ENCODE results near the gene MGA. TPM values are rescaled to one million over a fixed set of nuclear protein-coding genes. Genes with fewer than 3 reads are reported as not detected.

MGA gene
- 61.8 TPM for total RNA-seq

GRCh38 chr15:41660235-41661077 is at the start of gene MGA:
Gene MGA (plus strand): TSS chr15:41660405.
- H3K4me3 ChIP-seq (ENCODE audit: low read length), result peak within 1 kb of the TSS; percentile 42
- H3K4me1 ChIP-seq (ENCODE audit: insufficient read depth, low read length), result peaks cover 33% of the 10 kb centered on the region
- H3K9me3 ChIP-seq (ENCODE audit: low read depth, low read length), result no peaks in the 10 kb centered on the region

DNA sequence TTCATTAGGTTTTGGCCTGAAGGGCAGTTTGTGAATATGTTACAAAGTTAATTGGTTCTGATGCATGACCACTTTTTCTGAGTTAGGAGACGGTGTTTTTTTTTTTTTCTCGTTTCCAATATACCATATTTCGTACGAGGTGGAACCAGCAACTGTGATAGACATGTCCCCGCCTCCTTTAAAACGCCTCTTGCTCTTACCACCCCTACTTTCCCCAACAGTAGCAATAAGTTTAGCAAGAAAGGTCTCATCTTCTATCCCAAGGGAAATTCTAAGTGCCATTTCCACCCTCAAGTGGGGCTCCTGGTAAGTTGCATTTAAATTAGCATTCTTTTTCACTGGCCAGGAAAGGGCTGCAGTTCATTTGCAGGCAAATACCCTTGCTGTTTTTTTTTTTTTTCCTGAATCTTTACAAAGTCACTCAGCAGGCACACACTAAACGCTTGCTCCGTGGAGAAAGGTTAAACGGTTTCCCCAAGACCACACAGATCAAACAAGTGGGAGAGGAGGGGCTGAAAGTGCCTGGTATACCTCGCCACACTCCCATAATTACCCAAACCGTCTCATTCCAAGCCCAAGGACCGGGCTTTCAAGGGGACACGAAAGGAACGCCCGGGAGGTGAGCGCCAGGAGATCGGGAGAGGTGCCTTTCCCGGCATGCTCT is 39.5 kb upstream of the MGA start:
- H3K4me3 ChIP-seq (ENCODE audit: low read length), result peak overlapping the region; percentile 38
- peaks cover 13% of the 10 kb centered on the region for H3K4me1 ChIP-seq (ENCODE audit: insufficient read depth, low read length)
- no peaks in the 10 kb centered on the region for H3K27me3 ChIP-seq (ENCODE audit: insufficient read depth, low read length)
- no peaks in the 10 kb centered on the region for H3K9me3 ChIP-seq (ENCODE audit: low read depth, low read length)

More at GRCh38 chr15:41660235-41661077, at the start of gene MGA:
- H3K27me3 ChIP-seq (ENCODE audit: insufficient read depth, low read length), result no peaks in the 10 kb centered on the region

GRCh38 chr15:41621200-41622193 is 38.7 kb upstream of the MGA start:
- Histone ChIP-seq H3K9me3 (ENCODE audit: low read depth, low read length) (no peaks in the 10 kb centered on the region), H3K4me1 (ENCODE audit: insufficient read depth, low read length) (peaks cover 13% of the 10 kb centered on the region), H3K4me3 (ENCODE audit: low read length) (peak overlapping the region; percentile 38), H3K27me3 (ENCODE audit: insufficient read depth, low read length) (no peaks in the 10 kb centered on the region)

GRCh38 chr15:41622901-41623300 is 37.3 kb upstream of the MGA start:
- H3K4me1 ChIP-seq (ENCODE audit: insufficient read depth, low read length), result peaks cover 13% of the 10 kb centered on the region
- H3K9me3 ChIP-seq (ENCODE audit: low read depth, low read length), result no peaks in the 10 kb centered on the region
- no peaks in the 10 kb centered on the region for H3K27me3 ChIP-seq (ENCODE audit: insufficient read depth, low read length)
- no peak overlapping the region for H3K4me3 ChIP-seq (ENCODE audit: low read length)

DNA sequence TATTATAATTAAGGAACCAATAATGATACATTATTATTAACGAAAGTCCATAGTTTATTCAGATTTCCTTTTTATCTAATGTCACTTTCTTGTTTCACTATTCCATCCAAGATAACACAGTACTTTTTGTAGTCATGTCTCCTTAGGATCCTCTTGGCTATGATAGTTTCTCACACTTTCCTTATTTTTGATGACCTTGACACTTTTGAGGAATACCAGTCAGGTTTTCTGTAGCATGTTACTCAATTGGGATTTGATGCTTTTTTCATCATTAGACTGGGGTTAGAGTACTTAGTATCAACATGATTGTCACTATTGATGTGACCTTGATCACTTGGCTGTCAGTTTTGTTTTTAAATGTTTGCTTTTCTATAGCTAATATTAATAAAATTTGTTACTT is 33.0 kb upstream of the MGA start:
- H3K9me3 ChIP-seq (ENCODE audit: low read depth, low read length), result no peaks in the 10 kb centered on the region
- no peaks in the 10 kb centered on the region for H3K27me3 ChIP-seq (ENCODE audit: insufficient read depth, low read length)
- H3K4me1 ChIP-seq (ENCODE audit: insufficient read depth, low read length), result peaks cover 3% of the 10 kb centered on the region
- H3K4me3 ChIP-seq (ENCODE audit: low read length), result no peak overlapping the region

- Histone ChIP-seq H3K27me3 (ENCODE audit: insufficient read depth, low read length) (no peaks in the 10 kb centered on the region), H3K9me3 (ENCODE audit: low read depth, low read length) (no peaks in the 10 kb centered on the region), H3K4me1 (ENCODE audit: insufficient read depth, low read length) (peaks cover 13% of the 10 kb centered on the region), H3K4me3 (ENCODE audit: low read length) (no peak overlapping the region)
Observed at GRCh38 chr15:41629463-41629862, 30.7 kb upstream of the MGA start.

DNA sequence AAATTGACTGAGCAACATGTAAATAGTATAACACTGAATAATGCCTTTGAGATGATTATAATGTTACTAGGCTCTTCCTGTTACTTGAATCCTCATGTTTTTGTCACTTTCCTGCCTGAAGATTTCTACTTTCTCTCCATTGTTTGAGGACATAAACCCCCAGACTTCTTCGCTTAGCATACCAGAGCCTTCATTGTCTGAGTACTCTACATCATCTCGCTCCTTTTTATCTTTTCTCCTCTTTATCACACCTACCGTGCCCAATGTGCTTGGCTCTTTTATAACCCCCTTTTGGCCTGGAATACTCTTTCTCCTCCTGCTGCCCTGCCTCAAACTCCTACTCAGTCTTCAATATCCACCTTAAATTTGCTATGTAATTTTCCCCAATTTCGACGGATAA is 30.3 kb upstream of the MGA start:
- Histone ChIP-seq H3K4me1 (ENCODE audit: insufficient read depth, low read length) (peaks cover 13% of the 10 kb centered on the region), H3K4me3 (ENCODE audit: low read length) (no peak overlapping the region), H3K9me3 (ENCODE audit: low read depth, low read length) (no peaks in the 10 kb centered on the region), H3K27me3 (ENCODE audit: insufficient read depth, low read length) (no peaks in the 10 kb centered on the region)

- Histone ChIP-seq H3K27me3 (ENCODE audit: insufficient read depth, low read length) (no peaks in the 10 kb centered on the region), H3K4me3 (ENCODE audit: low read length) (no peak overlapping the region)
Observed at GRCh38 chr15:41630616-41631217, 29.5 kb upstream of the MGA start.

DNA sequence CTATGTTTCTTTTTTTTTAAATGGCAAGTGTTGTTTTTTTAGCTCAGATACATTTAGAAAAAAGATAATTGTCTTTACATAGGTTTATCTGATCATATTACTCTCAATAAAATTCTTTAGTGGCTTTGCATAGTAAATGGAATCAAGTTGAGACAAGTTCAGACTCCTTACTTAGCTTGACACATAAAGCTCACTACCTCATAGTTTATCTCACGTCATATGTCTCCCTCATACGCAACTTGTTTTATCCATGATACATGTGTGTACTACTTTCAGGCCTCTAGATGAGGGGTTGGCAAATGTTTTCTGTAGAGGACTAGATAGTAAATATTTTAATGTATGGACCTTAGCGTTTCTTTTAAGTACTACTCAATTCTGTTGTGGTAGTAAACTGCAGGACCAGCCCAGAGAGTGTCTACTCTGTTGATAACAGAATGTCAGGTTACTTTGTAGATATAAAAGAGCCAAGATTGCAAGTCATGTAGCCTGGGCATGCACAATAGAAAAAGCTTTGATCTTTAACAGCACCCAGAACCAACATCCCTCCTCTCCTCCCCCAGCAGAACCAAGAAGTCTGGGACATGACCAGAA is 28.2 kb upstream of the MGA start:
- H3K4me3 ChIP-seq (ENCODE audit: low read length), result no peak overlapping the region
- H3K4me1 ChIP-seq (ENCODE audit: insufficient read depth, low read length), result peaks cover 13% of the 10 kb centered on the region
- no peaks in the 10 kb centered on the region for H3K9me3 ChIP-seq (ENCODE audit: low read depth, low read length)
- no peaks in the 10 kb centered on the region for H3K27me3 ChIP-seq (ENCODE audit: insufficient read depth, low read length)

More at GRCh38 chr15:41630616-41631217, 29.5 kb upstream of the MGA start:
- Histone ChIP-seq H3K4me1 (ENCODE audit: insufficient read depth, low read length) (peaks cover 13% of the 10 kb centered on the region), H3K9me3 (ENCODE audit: low read depth, low read length) (no peaks in the 10 kb centered on the region)

DNA sequence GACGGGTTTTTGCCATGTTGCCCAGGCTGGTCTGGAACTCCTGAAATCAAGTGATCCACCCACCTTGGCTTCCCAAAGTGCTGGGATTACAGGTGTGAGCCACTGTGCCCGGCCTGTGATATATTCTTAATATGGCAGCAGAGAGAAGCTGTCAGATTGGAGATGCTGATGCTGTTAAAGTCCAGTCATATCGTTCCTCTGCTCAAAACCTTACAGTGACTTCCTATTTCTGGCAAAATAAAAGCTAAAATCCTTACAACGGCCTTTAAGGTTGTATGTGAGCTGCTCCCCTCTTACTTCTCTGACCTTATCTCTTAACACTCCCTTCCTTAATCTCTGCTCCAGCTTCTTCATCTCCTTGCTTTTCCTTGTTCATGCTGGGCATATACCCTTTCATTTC is 26.6 kb upstream of the MGA start:
- no peaks in the 10 kb centered on the region for H3K27me3 ChIP-seq (ENCODE audit: insufficient read depth, low read length)
- H3K9me3 ChIP-seq (ENCODE audit: low read depth, low read length), result no peaks in the 10 kb centered on the region
- peaks cover 13% of the 10 kb centered on the region for H3K4me1 ChIP-seq (ENCODE audit: insufficient read depth, low read length)
- H3K4me3 ChIP-seq (ENCODE audit: low read length), result no peak overlapping the region

DNA sequence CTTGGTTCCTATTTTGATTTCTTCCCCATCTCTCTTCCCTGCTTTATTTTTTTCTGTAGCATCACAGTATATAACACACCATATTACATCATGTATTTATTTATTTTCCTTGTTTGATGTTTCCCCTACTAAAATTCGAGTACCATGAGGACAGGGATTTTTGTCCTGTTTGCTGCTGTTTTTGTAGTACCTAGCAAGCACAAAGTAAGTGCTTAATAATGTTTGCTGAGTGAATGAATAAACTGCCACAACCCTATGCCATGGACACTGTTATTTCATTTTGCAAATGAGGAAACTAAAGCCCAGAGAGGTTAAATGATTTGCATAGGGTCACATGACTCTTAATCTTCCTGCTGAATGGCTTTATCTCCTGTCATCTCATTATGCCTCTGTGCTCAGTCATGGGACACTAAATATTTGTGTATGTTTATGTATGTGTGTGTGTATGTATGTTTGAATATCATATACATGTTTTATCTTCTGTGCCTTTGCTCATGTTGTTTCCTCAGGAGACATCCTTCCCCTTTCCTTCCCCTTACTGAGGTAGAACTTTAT is 26.1 kb upstream of the MGA start:
- Histone ChIP-seq H3K27me3 (ENCODE audit: insufficient read depth, low read length) (no peaks in the 10 kb centered on the region), H3K4me1 (ENCODE audit: insufficient read depth, low read length) (peaks cover 13% of the 10 kb centered on the region), H3K4me3 (ENCODE audit: low read length) (no peak overlapping the region), H3K9me3 (ENCODE audit: low read depth, low read length) (no peaks in the 10 kb centered on the region)

GRCh38 chr15:41637086-41637485 is 23.1 kb upstream of the MGA start:
- Histone ChIP-seq H3K4me3 (ENCODE audit: low read length) (no peak overlapping the region), H3K4me1 (ENCODE audit: insufficient read depth, low read length) (peaks cover 10% of the 10 kb centered on the region), H3K9me3 (ENCODE audit: low read depth, low read length) (no peaks in the 10 kb centered on the region), H3K27me3 (ENCODE audit: insufficient read depth, low read length) (no peaks in the 10 kb centered on the region)

DNA sequence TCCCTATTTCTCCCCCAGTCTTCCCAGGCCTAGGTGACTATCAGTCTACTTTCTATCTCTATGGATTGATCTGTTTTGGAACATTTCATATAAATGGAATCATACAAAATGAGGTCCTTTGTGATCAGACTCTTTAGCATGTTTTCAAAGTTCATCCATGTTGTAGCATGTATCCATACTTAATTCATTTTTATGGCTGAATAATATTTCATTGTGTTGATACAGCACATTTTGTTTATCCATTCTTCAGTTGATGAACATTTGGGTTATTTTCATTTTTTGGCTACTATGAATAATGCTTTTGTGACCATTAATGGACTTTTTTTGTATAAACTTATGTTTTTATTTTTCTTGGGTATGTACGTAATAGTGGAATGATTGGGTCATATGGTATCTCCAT is 19.2 kb upstream of the MGA start:
- no peaks in the 10 kb centered on the region for H3K9me3 ChIP-seq (ENCODE audit: low read depth, low read length)
- no peaks in the 10 kb centered on the region for H3K27me3 ChIP-seq (ENCODE audit: insufficient read depth, low read length)

DNA sequence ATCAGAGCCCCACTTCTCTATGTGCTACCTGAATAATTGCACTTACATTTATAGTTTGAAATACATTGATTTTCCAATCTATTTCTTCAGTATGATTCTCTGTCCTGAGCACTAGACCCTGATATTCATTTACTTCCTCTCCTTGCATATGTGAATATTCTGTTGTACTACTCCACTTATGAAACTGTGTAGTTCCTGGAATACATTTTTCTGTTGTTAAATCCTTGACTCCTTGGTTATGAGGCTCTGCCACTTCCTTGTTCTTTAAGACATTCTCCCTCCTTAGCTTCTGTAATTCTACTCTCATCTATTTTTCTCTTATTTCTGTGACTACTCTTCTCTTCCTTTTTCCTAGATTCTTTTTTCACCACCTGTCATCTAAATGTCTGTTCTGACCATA is 12.9 kb upstream of the MGA start:
- Histone ChIP-seq H3K4me1 (ENCODE audit: insufficient read depth, low read length) (peaks cover 25% of the 10 kb centered on the region), H3K9me3 (ENCODE audit: low read depth, low read length) (no peaks in the 10 kb centered on the region), H3K4me3 (ENCODE audit: low read length) (no peak overlapping the region), H3K27me3 (ENCODE audit: insufficient read depth, low read length) (no peaks in the 10 kb centered on the region)

More for the DNA sequence above, 19.2 kb upstream of the MGA start:
- Histone ChIP-seq H3K4me1 (ENCODE audit: insufficient read depth, low read length) (peaks cover 9% of the 10 kb centered on the region), H3K4me3 (ENCODE audit: low read length) (no peak overlapping the region)

Measured in mononuclear cell (primary cell).